ENCODE measurements around the gene RINT1.

DNA sequence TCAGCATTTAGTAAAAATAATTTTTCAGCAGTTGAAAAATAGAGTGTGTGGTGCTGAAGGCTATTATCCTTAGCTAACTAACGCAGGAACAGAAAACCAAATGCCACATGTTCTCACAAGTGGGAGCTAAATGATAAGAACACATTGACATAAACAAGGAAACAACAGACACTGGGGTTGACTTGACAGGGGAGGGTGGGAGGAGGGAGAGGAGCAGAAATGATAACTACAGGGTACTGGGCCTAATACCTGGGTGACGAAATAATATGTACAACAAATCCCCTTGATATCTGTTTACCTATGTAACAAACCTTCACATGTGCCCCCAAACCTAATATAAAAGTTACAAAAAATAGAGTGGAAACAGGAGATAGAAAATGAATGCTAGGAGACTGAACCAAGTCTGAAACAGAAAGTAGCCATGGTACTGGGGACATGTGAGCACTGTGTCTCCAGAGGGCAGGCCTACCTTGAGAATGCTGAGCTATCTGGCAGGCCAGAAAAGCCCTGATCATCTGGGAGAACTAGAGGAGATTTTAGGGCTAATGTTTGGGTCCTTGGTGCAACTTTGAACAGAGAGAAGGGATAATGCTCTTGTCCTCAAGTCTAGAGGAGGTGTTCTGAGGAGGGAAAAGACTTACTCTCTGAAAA is 54.0 kb downstream of the RINT1 start:
- TF ChIP-seq, protein P1, sequence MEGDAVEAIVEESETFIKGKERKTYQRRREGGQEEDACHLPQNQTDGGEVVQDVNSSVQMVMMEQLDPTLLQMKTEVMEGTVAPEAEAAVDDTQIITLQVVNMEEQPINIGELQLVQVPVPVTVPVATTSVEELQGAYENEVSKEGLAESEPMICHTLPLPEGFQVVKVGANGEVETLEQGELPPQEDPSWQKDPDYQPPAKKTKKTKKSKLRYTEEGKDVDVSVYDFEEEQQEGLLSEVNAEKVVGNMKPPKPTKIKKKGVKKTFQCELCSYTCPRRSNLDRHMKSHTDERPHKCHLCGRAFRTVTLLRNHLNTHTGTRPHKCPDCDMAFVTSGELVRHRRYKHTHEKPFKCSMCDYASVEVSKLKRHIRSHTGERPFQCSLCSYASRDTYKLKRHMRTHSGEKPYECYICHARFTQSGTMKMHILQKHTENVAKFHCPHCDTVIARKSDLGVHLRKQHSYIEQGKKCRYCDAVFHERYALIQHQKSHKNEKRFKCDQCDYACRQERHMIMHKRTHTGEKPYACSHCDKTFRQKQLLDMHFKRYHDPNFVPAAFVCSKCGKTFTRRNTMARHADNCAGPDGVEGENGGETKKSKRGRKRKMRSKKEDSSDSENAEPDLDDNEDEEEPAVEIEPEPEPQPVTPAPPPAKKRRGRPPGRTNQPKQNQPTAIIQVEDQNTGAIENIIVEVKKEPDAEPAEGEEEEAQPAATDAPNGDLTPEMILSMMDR (IDR thresholded peaks at IDR 0.05): no peak
- TF ChIP-seq POLR2A (IDR thresholded peaks at IDR 0.05): no peak
